HG02885 (cell line): Measurements from ENCODE around the gene NAA10.
"Not testable (repeated sequence)": the region's sequence is repeated elsewhere in the genome, so short reads cannot be mapped to it uniquely, and the experiment has no call there.

Experiments
- ATAC-seq: cut with Tn5 transposase; IDR thresholded peaks from one replicate; pipeline ENCODE4 v1.9.1; 2021; ENCODE audit warnings: mild to moderate bottlenecking; ENCODE audit not compliant: unreplicated experiment, poor library complexity

NAA10 gene

DNA sequence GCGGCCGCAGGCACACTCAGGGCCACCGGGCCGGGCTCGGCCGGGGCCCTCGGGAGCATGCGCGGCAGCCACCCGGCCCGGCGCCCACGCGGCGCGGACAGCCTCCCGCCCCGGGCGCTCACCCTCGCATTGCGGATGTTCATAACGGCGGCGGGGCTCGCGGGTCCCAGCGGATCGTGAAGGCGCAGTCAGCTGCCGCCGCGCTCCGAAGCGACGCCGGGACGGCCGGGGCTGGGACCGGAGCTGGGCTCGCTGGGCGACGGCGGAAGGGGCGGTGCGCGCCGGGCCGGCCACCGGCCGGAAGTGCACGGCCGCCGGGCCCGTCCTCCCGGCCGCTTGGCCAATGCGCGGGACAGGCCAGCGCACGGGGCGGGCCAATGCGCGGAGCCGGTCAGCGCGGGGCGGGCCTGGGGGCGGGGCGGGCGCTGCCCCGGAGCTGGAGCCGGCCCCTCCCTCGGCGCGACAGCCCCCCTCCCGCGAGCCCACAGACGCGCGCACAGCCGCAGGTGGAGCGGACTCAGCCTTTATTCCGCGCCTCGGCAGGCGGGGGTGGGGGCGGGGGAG is at the start of gene NAA10:
NAA10 (minus strand) TSS at position 276 of the 564 bp plus-strand sequence; CDS start at position 143, 133 bp downstream.
- peak; percentile 92 for ATAC-seq

DNA sequence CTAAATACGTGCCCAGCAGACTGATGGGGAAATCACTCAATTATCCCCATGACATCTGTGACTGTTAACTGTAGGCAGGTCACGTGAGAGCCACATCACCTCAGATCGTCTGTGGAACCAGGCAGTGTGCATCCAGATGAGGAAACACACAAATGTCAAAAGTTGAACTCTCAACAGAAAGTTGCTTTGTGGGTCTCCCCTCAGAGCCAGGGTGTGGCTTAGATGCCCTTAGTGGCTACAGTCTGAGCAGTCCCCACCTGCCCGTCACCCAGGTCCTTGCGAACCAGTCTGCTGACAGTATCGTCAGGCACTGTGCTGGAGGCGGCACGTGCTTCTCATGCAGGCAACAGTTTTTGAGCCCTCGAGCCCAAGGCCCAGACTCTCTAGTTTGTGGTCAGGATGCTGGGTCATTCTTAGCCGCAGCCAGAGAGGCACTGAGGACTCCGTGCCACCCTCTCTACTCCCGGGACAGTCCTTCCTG is 48.5 kb upstream of the NAA10 start:
- no peak for ATAC-seq

DNA sequence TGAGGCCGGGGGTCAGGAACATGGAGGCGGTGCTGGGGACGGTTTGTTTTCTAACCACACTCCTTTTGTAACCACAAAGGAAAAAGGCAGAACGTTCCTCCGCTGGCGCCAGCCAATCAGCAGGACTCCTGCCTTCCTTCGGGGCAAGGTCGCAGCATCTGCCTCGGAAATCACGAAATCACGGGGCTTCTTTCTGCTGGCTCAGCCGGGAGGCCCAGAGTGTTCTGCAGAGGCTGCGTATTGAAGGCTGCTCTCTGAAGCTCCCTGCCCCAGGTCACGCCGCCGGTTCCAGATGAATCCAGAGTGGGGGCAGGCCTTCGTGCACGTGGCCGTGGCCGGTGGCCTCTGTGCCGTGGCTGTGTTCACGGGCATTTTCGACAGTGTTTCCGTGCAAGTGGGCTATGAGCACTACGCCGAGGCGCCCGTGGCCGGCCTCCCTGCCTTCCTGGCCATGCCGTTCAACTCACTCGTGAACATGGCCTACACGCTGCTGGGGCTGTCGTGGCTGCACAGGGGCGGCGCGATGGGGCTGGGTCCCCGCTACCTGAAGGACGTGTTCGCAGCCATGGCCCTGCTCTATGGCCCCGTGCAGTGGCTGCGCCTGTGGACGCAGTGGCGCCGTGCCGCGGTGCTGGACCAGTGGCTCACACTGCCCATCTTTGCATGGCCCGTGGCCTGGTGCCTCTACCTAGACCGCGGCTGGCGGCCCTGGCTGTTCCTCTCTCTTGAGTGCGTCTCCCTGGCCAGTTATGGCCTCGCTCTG is 47.1 kb upstream of the NAA10 start:
- no peak for ATAC-seq

DNA sequence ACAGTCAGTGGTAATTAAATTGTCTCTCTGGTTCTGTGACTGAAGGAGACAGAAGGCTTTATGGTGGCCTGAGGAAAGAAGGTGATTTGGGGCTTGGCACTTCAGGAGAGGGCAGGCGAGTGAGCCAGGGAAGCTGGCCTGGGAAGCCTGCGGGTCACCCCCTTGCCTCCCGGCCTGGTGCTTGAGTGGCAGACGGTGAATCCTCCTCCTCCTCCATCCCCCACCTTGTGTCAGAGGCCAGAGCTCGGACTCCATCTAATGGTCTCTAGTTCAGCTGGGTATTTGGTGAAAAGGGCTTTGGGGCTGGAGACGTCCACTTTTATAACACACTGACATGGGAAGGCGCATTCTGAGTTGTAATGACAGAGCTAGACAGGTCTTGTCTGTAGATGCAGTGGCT is 46.4 kb upstream of the NAA10 start:
- ATAC-seq, result no peak

DNA sequence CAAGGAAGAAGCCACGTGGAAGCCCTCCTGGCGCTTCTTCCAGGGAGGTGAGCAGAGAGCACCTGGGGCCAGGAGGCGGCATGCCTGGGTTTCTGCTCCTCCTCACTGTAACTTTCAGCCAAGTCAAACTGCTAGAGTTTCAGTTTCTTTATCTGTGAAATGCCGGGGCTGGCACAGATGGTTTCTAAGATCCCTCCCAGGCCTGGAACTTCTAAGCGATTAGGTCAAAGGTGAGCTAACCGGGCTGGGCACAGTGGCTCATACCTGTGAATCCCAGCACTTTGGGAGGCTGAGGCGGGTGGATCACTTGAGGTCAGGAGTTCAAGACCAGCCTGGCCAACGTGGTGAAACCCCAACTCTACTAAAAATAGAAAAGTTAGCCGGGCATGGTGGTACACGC is 45.6 kb upstream of the NAA10 start:
- ATAC-seq, result not testable (repeated sequence)

DNA sequence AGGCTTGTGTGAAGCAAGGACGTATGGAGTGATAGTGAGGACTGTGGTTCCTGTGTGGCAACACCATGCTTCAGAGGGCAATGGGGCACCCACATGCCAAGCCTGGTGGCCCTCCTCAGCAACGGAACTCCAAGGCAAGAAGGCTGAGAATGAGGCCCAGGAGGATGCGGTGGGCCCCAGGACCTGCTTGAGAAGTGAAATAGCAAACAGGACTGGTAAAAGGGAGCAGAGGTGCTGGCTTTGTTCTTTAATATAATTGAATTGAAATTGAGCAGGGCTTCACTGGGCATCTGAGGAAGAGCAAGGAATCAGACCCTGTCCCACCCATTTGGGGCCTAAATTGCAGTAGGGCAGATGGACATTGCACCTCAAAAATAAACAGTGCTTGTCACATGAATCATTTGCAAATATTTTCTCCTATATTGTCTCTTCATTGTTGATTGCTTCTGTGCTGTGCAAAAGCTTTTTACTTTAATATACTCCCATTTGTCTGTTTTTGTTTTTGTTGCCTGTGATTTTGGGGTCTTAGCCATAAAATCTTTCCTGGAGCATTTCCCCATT is 40.0 kb upstream of the NAA10 start:
- no peak for ATAC-seq

DNA sequence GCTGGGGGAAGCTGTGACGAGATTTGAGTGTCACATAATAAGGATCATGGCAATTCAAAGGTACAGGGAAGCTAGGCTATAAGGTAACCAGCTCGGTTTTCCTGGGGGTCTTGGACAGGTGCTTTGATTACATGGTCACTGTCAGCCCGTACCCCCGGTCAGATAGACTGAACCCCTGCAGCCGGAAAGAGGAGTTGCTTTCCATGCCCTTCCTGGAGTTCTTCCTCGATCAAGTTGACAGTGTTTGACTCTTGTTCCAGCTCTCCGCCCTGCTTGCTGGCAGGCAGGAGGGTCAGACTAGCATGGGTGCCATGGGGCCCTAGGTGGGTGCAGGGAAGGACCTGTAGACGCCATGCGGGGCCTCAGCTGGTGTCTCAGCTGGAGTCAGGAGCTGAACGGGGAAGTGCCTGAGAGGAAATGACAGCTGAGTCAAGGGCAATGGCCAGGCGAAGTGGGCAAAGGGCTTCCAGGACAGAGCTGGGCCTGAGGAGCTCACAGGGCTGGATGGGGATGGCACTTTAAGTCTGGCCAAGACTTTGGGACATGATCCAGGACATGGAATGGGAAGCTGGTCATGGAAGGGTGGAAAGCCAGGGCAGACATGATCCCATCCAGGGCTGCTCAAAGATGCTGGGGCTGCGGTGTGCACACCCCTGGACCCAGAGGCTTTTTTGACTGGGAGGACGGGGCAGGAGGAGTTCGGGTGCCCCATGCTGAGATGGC is 39.3 kb upstream of the NAA10 start:
- no peak for ATAC-seq

DNA sequence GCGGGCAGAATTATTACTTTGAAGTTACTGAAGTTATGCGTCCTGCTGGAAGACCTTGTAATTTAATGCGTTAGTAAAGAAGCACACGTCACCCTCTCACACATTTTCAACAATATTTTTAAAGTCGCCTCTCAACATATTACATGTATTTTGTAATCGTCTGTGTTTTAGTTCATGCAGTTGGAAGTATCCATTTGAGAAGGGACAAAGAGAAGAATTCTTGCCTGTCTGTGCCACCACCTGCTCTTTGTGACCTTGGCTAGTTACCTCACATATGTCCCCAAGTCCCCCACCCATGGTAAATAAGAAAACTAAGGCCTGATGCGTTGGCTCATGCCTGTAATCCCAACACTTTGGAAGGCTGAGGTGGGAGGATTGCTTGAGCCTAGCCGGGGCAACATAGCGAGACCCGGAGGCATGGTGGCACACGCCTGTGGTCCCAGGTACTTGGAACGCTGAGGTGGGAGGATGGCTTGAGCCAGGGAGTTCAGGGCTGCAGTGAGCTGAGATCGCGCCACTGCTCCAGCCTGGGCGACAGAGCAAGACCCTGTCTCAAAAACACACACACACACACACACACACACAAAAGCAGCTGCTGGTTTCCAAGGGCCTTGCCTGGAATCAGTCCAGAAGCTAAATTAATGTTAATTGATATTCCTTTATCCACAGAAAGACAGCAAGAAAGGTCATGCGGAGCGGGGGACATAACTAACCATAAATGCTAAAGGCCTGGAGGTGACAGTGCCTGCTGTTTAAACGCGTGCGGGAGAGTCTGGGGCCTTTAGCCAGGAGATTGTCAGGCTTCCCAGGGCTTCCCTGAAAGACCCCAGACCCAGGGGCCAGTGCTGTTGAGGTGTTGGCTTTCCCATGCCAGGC is 38.5 kb upstream of the NAA10 start:
- no peak for ATAC-seq

DNA sequence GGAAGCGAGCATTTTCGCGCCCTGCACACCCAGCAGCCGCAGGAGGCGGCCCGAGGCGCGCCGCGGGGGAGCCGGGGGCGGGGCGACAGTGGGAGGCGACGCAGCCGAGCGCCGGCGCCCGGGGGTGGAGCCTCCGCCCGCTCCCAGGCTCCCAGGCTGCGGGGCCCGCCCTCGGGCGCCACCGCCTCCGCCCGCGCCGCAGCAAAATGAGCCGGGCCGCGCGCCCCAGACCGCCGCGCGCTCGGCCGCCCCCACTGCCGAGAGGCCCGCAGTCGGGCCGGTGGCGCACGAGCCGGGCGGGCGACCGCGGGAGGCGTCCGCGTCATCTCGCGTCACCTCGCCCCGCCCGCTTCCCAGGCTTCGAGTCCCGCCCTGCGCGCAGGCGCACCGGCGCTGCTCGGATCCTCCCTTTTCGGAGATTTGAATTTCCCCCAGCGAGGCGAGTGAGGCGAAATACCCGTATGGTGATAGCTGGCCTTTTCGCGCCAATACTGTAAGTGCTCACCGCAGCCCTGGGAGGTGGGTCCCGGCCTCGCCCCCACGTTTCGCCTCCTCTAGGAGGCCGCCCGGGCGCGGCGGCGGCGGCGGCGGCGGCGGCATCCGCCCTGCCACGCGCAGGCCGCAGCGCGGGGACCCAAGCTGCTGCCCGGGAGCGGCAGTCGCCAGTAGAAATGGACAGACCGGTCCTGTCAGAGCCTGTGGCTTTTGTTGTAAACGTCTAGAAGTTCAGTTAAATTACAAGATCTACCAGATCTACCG is 37.7 kb upstream of the NAA10 start, which contains the start of gene TMEM187:
TMEM187 (plus strand) TSS at position 387 of the 759 bp plus-strand sequence. CDS start 9,309 bp downstream, outside the sequence.
- ATAC-seq, result peak; percentile 56

DNA sequence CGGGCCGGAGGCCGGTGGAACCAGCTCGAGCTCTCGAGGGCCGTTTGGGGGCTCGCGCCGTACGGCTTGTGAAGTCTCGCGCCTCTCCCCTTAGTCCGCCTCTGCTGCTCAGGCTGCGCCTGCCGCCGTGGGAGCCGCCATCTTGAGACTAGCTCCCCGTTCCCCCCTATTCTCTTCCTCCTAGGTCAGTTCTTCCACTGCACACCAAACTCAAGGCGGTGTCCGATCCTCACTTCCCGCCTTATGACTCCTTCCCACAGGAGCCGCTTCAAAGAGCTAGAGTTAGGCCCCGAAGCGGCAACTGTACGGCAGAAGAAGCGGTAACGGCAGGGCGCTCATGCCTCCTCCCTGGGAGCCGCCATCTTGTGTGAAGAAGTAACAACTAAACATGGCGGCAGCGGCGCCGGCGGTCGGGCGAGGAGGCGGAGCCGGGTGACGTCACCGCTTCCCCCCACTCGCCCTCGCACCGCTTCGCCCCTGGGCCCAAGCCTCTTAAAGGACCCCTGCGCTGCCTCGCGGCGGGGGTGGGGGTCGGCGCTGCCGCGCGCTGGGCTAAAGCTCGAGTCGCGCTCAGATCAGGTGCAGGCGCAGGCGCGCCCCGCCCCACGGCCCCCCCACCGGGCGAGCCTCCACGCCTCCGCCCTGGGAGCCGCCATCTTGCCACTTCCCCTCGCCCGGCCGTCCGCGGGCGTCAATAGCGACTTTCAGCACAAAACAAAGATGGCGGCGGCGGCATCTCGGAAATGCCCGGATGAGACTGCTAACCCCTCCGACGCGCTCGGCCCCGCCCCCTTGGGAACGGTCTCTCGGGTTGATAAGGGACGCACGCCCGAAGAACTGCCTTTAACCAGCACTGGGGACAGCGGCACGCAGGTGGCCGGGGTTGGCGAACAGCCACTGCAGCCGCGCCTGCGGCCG is 36.9 kb upstream of the NAA10 start, which contains the start of gene HCFC1:
HCFC1 (minus strand) TSS at position 369 of the 918 bp plus-strand sequence. CDS start 978 bp downstream, outside the sequence.
- ATAC-seq, result peak; percentile 43

DNA sequence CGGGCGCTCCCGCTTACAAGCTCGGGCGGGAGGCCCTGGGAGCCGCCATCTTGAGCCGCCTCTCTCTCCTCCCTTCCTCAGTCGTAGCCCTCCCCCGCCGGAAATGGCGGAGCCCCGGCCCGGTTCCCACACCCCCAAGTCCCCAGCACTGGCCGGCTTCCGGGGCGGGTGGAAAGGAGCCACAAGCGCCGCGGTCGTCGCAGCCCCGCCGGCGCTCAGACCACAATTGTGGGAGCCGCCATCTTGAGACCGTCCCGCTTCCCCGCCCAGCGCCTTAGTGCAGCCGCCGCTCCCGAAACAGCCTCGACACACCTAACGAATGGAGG is 36.2 kb upstream of the NAA10 start:
- peak; percentile 40 for ATAC-seq

DNA sequence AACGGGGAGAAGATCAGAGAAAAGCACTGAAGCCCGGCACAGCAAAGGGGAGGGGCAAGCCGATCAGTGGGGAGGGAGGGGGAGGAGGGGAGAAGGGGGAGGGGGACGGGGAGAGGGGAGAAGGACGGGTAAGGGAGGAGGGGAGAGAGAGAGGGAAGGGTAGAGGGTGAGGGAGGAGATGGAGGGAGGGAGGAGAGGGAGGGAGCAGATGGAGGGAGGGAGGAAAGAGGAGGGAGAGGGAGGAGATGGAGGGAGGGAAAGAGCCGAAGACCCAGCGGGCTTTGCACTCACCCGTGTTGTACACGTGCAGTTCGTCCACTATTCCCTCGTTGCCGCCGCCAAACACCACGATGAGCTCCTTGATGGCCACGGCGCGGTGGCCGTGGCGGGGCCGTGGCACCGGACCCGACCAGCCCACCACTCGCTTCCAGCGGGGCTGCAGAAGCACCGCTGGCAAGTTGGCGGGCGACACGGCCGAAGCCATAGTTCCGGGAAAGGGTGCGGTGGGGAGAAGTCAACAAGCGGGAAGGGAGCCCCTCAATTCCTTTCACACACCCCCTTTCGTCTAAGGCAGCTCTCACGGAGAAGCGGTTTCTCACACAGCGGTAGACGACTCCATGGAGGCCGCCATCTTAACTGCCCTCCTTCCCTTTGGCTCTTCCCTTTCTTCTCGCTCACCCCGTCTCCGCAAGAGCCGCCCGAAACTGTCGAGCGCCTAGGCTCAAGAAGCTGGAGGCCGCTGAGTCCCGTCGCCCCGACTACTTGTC is 35.7 kb upstream of the NAA10 start:
- ATAC-seq, result no peak

DNA sequence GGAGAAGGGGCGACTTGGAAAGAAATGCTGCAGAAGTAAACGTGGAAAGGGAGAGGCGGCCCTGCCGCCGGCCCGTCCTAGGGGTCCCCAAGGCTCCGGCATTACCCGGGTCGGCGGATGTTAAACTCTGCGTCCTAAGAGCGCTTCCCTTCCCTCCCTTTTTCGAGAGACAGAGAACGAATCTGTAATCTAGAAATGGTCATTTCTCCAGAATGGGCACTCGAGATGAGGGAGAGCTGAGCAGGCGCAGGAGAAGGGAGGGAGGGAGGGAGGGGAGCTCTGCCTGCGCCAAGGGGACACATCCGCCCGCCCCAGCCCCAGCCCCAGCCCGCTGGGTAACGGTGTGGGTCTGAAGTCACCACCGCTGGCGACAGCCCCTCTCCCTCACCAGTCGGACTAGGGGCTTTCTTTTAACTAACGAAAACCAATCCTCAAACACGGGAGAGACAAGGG is 35.1 kb upstream of the NAA10 start:
- ATAC-seq, result no peak

DNA sequence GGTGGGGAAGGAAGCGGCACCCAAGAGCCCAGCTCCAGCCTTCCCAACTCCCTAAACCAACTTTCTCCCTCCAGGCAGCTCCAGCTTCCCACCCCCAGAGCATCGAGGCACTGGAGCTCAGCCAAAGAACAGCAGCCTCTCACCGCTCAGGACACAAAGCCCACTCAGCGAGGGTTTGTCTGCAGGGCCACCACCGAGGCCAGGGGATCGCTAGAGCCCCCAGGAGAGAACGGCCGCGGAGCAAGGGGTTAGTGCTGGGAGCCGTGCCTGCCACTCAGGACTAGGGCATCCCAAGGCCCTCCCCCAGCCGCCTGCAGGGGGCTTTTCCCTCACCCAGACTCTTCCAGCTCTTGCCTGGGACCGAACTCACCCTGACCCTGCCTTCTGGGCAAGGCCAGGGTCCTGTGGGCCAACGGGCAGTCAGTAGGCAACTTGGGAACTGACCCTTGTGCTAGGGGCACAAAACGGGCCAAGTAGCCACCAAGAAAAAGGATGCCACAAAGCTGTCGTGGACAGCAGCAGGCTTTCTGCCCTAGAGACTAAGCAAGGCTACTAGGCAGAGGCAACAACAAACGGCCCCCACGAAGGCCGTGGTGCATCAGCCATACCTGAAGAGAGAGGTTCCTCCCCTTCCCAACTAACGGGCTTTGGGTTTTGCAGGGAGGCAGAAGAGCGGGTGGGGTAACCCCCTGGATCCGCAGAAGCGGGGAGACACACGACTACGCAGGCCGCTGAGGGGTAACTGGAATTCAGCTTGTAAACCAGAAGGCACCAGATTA is 34.5 kb upstream of the NAA10 start:
- ATAC-seq, result no peak

DNA sequence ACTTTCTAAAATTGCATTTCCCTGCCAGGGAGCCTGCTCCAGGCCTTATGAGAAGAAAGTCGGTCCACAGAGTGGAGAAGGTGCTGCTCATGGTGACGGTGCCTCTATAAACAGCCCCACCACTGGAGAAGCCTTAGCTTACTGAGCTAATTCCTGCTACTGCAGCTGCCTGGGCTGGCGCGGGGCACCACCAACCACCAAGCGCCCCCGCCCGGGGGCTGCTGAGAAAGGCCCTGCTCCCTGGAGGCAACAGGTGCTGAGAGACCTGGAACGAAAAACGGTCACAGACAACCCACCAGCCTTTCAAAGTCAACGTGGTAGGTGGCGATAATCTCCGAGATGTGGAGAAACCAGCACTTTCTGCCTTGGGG is 33.9 kb upstream of the NAA10 start:
- ATAC-seq, result no peak

DNA sequence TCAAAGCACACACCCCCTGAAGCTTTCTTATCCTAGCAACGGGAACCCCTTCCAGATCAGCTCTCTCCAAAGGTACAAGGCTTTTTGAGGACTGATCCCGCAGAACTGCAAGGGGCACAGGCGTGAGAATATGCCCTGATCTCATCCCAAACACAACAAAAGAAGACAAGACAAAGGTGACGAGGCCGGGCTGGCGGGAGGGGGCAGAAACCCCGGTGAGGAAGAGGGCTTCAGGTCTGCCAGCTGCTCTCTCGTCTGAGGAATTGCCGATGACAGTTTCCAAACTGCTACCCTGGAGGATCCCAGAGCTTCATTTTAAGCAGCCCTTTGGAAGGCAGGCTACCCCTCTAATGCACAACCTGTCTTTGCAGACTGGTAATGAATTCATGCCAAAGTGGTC is 33.4 kb upstream of the NAA10 start:
- ATAC-seq, result no peak
